Skeletal muscle tissue (tissue), 5 donors: ENCODE measurements around the gene RPP21. TPM values are rescaled to one million over a fixed set of nuclear protein-coding genes. Genes with fewer than 3 reads are reported as not detected.
"Not testable (repeated sequence)": the region's sequence is repeated elsewhere in the genome, so short reads cannot be mapped to it uniquely, and the experiment has no call there.

Experiments
- H3K27ac ChIP-seq: one replicate; pipeline ENCODE4 v1.7.0; 2013; ENCODE audit warnings: mild to moderate bottlenecking, low read depth, low read length, inconsistent platforms
- H3K27me3 ChIP-seq, 3 donors: one replicate each; pipeline ENCODE4 v1.7.0; 2013; ENCODE audit warnings: low read length in 3 of 3; ENCODE audit not compliant: control insufficient read depth in 3 of 3, insufficient read depth in 3 of 3
- H3K36me3 ChIP-seq, 3 donors: one replicate each; pipeline ENCODE4 v1.7.0; 2013; ENCODE audit warnings: low read length in 3 of 3; ENCODE audit not compliant: control insufficient read depth in 3 of 3, insufficient read depth in 3 of 3
- H3K4me1 ChIP-seq, 3 donors: one replicate each; pipeline ENCODE4 v1.7.0; 2013; ENCODE audit warnings: low read length in 3 of 3, mild to moderate bottlenecking in 3 of 3; ENCODE audit not compliant: control insufficient read depth in 3 of 3, insufficient read depth in 3 of 3
- H3K4me3 ChIP-seq, 3 donors: one replicate each; pipeline ENCODE4 v1.7.0; 2013; ENCODE audit warnings: low read length in 3 of 3
- H3K9ac ChIP-seq, 3 donors: one replicate each; pipeline ENCODE4 v1.7.0; 2013; ENCODE audit warnings: low read length in 3 of 3, mild to moderate bottlenecking in 3 of 3, moderate library complexity in 2 of 3, low read depth in 1 of 3
- H3K9me3 ChIP-seq, 3 donors: one replicate each; pipeline ENCODE4 v1.7.0; 2013; ENCODE audit warnings: low read length in 3 of 3; ENCODE audit not compliant: control insufficient read depth in 3 of 3
- small RNA-seq: library from RNA; depleted of rRNA; stranded (forward); fragments of <200 nt; gene quantifications from one replicate; pipeline ENCODE3, GENCODE V24; 2014
- total RNA-seq: library from RNA; depleted of rRNA; stranded (reverse); fragments of >200 nt; gene quantifications from one replicate; pipeline ENCODE4 v1.2.3, GENCODE V29; 2014
- donor health status: Osteomylitis.

The RPP21 gene
- total RNA-seq, 1 donor from 2014 or later, result 7.8 TPM

GRCh38 chr6:30363459-30363858, 18.5 kb downstream of the RPP21 start:
- Histone ChIP-seq H3K9me3 (peaks cover 0 to 7% (median 0%) of the 10 kb centered on the region in 3 donors), H3K4me3 (no peak overlapping the region), H3K4me1 (no peaks in the 10 kb centered on the region), H3K27me3 (peaks cover 21 to 35% (median 28%) of the 10 kb centered on the region in 3 donors), H3K36me3 (no peaks in the 10 kb centered on the region), H3K27ac (no peak overlapping the region), H3K9ac (no peak overlapping the region)

GRCh38 chr6:30364591-30364990, 19.6 kb downstream of the RPP21 start:
- Histone ChIP-seq H3K36me3 (no peaks in the 10 kb centered on the region), H3K27ac (no peak overlapping the region), H3K27me3 (peaks cover 11 to 30% (median 22%) of the 10 kb centered on the region in 3 donors), H3K4me1 (no peaks in the 10 kb centered on the region), H3K9me3 (peaks cover 0 to 7% (median 0%) of the 10 kb centered on the region in 3 donors), H3K4me3 (no peak overlapping the region), H3K9ac (no peak overlapping the region)

DNA sequence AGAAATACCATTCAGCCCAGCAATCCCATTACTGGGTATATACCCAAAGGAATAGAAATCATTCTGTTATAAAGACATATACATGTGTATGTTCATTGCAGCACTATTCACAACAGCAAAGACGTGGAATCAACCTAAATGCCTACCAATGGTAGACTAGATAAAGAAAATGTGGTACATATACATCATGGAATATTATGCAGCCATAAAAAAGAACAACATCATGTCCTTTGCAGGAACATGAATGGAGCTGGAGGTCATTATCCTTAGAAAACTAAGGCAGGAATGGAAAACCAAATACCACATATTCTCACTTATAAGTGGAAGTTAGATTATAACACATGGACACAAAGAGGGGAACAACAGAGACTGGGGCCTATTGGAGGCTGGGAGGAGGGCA, 24.3 kb downstream of the RPP21 start:
- not testable (repeated sequence) for H3K27ac ChIP-seq, H3K9me3 ChIP-seq, H3K4me1 ChIP-seq, H3K9ac ChIP-seq, H3K36me3 ChIP-seq, H3K4me3 ChIP-seq
- peaks cover 0 to 13% (median 13%) of the 10 kb centered on the region in 3 donors for H3K27me3 ChIP-seq

DNA sequence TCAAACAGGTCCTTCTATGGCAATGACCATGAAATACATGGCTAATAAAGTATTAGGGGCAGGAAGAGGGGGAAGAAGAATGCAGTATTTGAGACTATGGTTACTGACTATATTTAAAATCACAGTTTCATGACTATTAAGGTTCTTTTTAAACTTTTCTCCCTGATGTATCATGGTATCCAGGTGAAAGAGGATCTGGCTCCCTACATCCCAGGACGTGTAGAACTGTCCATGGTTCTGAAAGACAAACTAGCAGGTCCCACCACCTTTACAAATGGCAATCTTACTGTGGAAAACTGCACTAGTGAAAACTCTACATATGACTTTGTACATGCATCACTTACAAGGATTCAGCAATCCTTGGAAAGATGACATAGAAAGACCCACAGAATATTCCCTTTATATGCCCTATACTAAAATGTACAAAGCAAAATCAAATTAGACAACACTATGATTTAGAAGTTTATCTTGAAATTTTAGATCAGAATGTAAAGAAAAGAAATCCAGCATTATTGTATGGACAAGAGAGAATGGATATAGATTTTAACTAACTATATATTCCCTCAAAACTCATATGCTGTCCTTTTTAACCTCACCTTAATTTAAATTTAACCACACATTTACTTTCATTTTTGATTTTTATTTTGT, 33.5 kb downstream of the RPP21 start:
- H3K9ac ChIP-seq, result no peak overlapping the region
- peaks cover 3 to 4% (median 4%) of the 10 kb centered on the region in 3 donors for H3K27me3 ChIP-seq
- no peak overlapping the region for H3K4me3 ChIP-seq
- H3K27ac ChIP-seq, result no peak overlapping the region
- H3K9me3 ChIP-seq, result no peaks in the 10 kb centered on the region
- no peaks in the 10 kb centered on the region for H3K4me1 ChIP-seq
- no peaks in the 10 kb centered on the region for H3K36me3 ChIP-seq

GRCh38 chr6:30380464-30380863, 35.5 kb downstream of the RPP21 start:
- Histone ChIP-seq H3K27me3 (peaks cover 3 to 12% (median 4%) of the 10 kb centered on the region in 3 donors), H3K9ac (no peak overlapping the region), H3K4me1 (no peaks in the 10 kb centered on the region), H3K9me3 (no peaks in the 10 kb centered on the region), H3K36me3 (no peaks in the 10 kb centered on the region), H3K4me3 (no peak overlapping the region), H3K27ac (no peak overlapping the region)

GRCh38 chr6:30386166-30386565, 41.2 kb downstream of the RPP21 start:
- Histone ChIP-seq H3K4me3 (no peak overlapping the region), H3K9me3 (no peaks in the 10 kb centered on the region), H3K9ac (no peak overlapping the region), H3K27ac (no peak overlapping the region), H3K36me3 (no peaks in the 10 kb centered on the region), H3K27me3 (peaks cover 7 to 28% (median 8%) of the 10 kb centered on the region in 3 donors), H3K4me1 (no peaks in the 10 kb centered on the region)

DNA sequence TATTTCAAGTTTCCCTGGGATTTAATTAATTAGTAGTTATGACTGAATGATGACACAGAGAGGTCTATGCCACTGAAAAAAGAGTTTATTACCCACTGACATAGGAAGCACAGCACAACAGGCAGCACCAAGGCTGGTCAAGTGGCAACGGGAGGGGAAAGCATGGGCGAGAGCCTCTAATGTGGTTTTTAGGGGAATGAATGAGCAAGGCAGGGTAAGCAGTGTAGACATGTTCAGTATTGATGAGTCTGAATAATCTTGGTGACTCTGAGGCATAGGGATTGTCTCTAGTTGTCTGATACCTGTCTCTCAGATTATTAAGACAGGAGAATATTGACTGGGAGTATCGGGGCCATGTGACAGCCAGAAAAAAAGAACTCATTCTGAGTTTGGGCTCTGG, 46.3 kb downstream of the RPP21 start:
- no peaks in the 10 kb centered on the region for H3K9me3 ChIP-seq
- H3K27ac ChIP-seq, result no peak overlapping the region
- H3K9ac ChIP-seq, result no peak overlapping the region
- no peaks in the 10 kb centered on the region for H3K36me3 ChIP-seq
- H3K27me3 ChIP-seq, result peaks cover 16 to 39% (median 18%) of the 10 kb centered on the region in 3 donors
- no peaks in the 10 kb centered on the region for H3K4me1 ChIP-seq
- H3K4me3 ChIP-seq, result no peak overlapping the region

GRCh38 chr6:30394139-30394538, 49.2 kb downstream of the RPP21 start:
- no peaks in the 10 kb centered on the region for H3K9me3 ChIP-seq
- no peak overlapping the region for H3K27ac ChIP-seq
- no peaks in the 10 kb centered on the region for H3K36me3 ChIP-seq
- H3K4me1 ChIP-seq, result peaks cover 0 to 5% (median 0%) of the 10 kb centered on the region in 3 donors
- H3K27me3 ChIP-seq, result peaks cover 15 to 37% (median 19%) of the 10 kb centered on the region in 3 donors
- no peak overlapping the region for H3K9ac ChIP-seq
- no peak overlapping the region for H3K4me3 ChIP-seq

Small RNA genes within 50 kb of the gene (small RNA-seq; reads per million reads assigned to genes)
- not detected for gene HLA-N

Other genes starting within 250 kb of the RPP21 start
- gene TRIM31, start 232.1 kb upstream of the RPP21 start, total RNA-seq, result not detected
- not detected for gene TRIM40, start 209.0 kb upstream of the RPP21 start, total RNA-seq
- 2.1 TPM for gene TRIM10, start 183.9 kb upstream of the RPP21 start, total RNA-seq
- not detected for gene TRIM15, start 181.6 kb upstream of the RPP21 start, total RNA-seq
- gene TRIM26, start 131.8 kb upstream of the RPP21 start, total RNA-seq, result 8.4 TPM
- gene TRIM39, start 18.2 kb upstream of the RPP21 start, total RNA-seq, result 5.2 TPM
- gene HLA-E, start 144.4 kb downstream of the RPP21 start, total RNA-seq, result 98.6 TPM
- gene GNL1, start 211.3 kb downstream of the RPP21 start, total RNA-seq, result 22.4 TPM
- gene PRR3, start 212.1 kb downstream of the RPP21 start, total RNA-seq, result 3.7 TPM
- 21.9 TPM for gene ABCF1, start 226.3 kb downstream of the RPP21 start, total RNA-seq